PC-9 (cell line): ENCODE results near the gene CLIC5. TPM values are rescaled to one million over a fixed set of nuclear protein-coding genes. Genes with fewer than 3 reads are reported as not detected.

Source experiments
- BruUV-seq: library from RNA; stranded (reverse); fragments of 400-500 nt; replicated peaks from 2 replicates; lab custom pipeline; 2021; lab: Mats Ljungman, UMichigan
- CTCF ChIA-PET: fragments of 300-600 bp; sonication (Branson Sonifier 250); formaldehyde crosslinking; loops from one replicate; lab custom pipeline; 2022; ENCODE audit warnings: antibody characterized with exemption; lab: Charles Lee
- POLR2A ChIA-PET: fragments of 300-600 bp; sonication (Branson Sonifier 250); formaldehyde crosslinking; loops from one replicate; lab custom pipeline; 2022; ENCODE audit warnings: antibody characterized with exemption; ENCODE audit not compliant: unreplicated experiment; lab: Charles Lee
- DNase-seq, 2 experiments: peaks; one replicate each; pipeline versions ENCODE4 v3.0.0 to v3.0.0-alpha.2; 2015 to 2022; ENCODE audit warnings: mixed read lengths in 1 of 2
- H2AFZ ChIP-seq: fragments of 200-600 bp; sonication (generic); 2 replicates; pipeline ENCODE4 v1.8.1; 2017; ENCODE audit warnings: antibody characterized with exemption
- H3F3A ChIP-seq: fragments of 200-600 bp; sonication (generic); 2 replicates; pipeline ENCODE4 v1.8.1; 2017; ENCODE audit warnings: antibody characterized with exemption, mild to moderate bottlenecking, low read depth; ENCODE audit not compliant: insufficient read depth
- H3K27ac ChIP-seq: fragments of 200-600 bp; sonication (generic); 2 replicates; pipeline ENCODE4 v1.6.1; 2016; ENCODE audit warnings: mixed run types
- H3K27me3 ChIP-seq: fragments of 200-600 bp; sonication (generic); 2 replicates; pipeline ENCODE4 v1.6.1; 2016; ENCODE audit warnings: low read depth, mixed run types; ENCODE audit not compliant: insufficient read depth
- H3K36me3 ChIP-seq: fragments of 200-600 bp; sonication (generic); 2 replicates; pipeline ENCODE4 v1.6.1; 2016; ENCODE audit warnings: low read depth, mixed run types
- H3K4me1 ChIP-seq: fragments of 200-600 bp; sonication (generic); replicated peaks from 2 replicates; pipeline ENCODE4 v1.6.1; 2016; ENCODE audit warnings: mixed run types; ENCODE audit not compliant: insufficient read depth
- H3K4me2 ChIP-seq: fragments of 200-600 bp; sonication (generic); 2 replicates; pipeline ENCODE4 v1.6.1; 2017; ENCODE audit warnings: mixed run types
- H3K4me3 ChIP-seq: fragments of 200-600 bp; sonication (generic); 2 replicates; pipeline ENCODE4 v1.6.1; 2016; ENCODE audit warnings: mixed run types
- H3K79me2 ChIP-seq: fragments of 200-600 bp; sonication (generic); 2 replicates; pipeline ENCODE4 v1.6.1; 2017; ENCODE audit warnings: low read depth, mixed run types
- H3K9me2 ChIP-seq: fragments of 200-600 bp; sonication (generic); 2 replicates; pipeline ENCODE4 v1.8.1; 2017; ENCODE audit warnings: mild to moderate bottlenecking; ENCODE audit not compliant: insufficient read depth
- H3K9me3 ChIP-seq: fragments of 200-600 bp; sonication (generic); 2 replicates; pipeline ENCODE4 v1.8.1; 2016; ENCODE audit warnings: low read depth; ENCODE audit not compliant: insufficient read depth
- H4K20me1 ChIP-seq: fragments of 200-600 bp; sonication (generic); 2 replicates; pipeline ENCODE4 v1.8.1; 2017; ENCODE audit not compliant: insufficient read depth
- CTCF ChIP-seq: fragments of 200-600 bp; sonication (generic); conservative IDR thresholded peaks from 2 replicates; pipeline ENCODE4 v1.6.1; 2017; ENCODE audit warnings: mixed run types, antibody characterized with exemption, mild to moderate bottlenecking, moderate library complexity
- EZH2 ChIP-seq: fragments of 200-600 bp; sonication (generic); IDR thresholded peaks from 2 replicates; pipeline ENCODE4 v1.8.0; 2017; ENCODE audit warnings: antibody characterized with exemption, low read depth
- intact Hi-C: fragments of 100-400 bp; cut with micrococcal nuclease; formaldehyde crosslinking; loops from one replicate; pipeline ENCODE4 v1.10.0; 2022; ENCODE audit not compliant: unreplicated experiment
- total RNA-seq: library from RNA; stranded (reverse); gene quantifications from 2 replicates; pipeline ENCODE4 v1.2.3, GENCODE V29; 2021

The CLIC5 gene
- total RNA-seq, 1 experiment from 2014 or later, result 2.0 TPM

DNA sequence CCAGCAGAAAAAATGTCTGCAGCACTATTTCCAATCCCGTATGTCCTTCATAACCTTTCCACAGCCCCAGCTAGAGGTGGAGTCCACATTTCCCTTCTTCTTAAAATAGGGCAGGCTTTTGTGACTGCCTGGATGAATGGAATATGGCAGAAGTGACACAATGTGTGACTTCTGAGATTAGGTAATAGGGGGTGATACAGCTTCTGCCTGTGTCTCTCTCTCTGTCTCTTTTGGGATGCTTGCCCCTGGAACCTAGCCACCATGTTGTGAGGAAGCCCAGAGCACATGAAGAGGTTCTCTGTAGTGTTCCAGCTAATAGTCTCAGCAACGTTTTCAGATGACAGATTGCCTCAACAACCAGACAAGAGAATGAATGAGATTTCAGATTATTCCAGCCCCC lies 51.4 kb downstream of the CLIC5 start:
- Histone ChIP-seq H3K27ac (no peak overlapping the region), H3K4me1 (peaks cover 13% of the 10 kb centered on the region), H3K27me3 (no peaks in the 10 kb centered on the region), H3K4me2 (no peak overlapping the region), H3F3A (no peaks in the 10 kb centered on the region), H3K4me3 (no peak overlapping the region), H4K20me1 (no peaks in the 10 kb centered on the region), H3K79me2 (no peaks in the 10 kb centered on the region), H3K9me3 (no peaks in the 10 kb centered on the region), H3K9me2 (no peaks in the 10 kb centered on the region), H3K36me3 (no peaks in the 10 kb centered on the region), H2AFZ (no peak overlapping the region)
- CTCF ChIA-PET, result no interaction called here
- no TSS peak for BruUV-seq
- intact Hi-C loops, result no loop called here
- no peak for TF ChIP-seq CTCF
- no peak for TF ChIP-seq EZH2
- POLR2A ChIA-PET, result no interaction called here
- no peak for DNase-seq

- no peaks in the 10 kb centered on the region for H3K36me3 ChIP-seq
- no peak overlapping the region for H3K4me2 ChIP-seq
- H3K4me3 ChIP-seq, result no peak overlapping the region
- H3K27me3 ChIP-seq, result no peaks in the 10 kb centered on the region
- BruUV-seq, result no TSS peak
- TF ChIP-seq EZH2 (no peak), CTCF (no peak)
- peaks cover 13% of the 10 kb centered on the region for H3K4me1 ChIP-seq
- no peak overlapping the region for H3K27ac ChIP-seq
- H3K9me2 ChIP-seq, result no peaks in the 10 kb centered on the region
- no peaks in the 10 kb centered on the region for H3K9me3 ChIP-seq
- no peaks in the 10 kb centered on the region for H4K20me1 ChIP-seq
- no peak for DNase-seq
- intact Hi-C loops, result no loop called here
- ChIA-PET POLR2A (no interaction called here), CTCF (interaction anchor here (1.0 kb wide), 1 partner anchor 14 kb away, joined by 3 read pairs; no protein-coding TSS in a partner anchor)
- H2AFZ ChIP-seq, result no peak overlapping the region
- no peaks in the 10 kb centered on the region for H3F3A ChIP-seq
- no peaks in the 10 kb centered on the region for H3K79me2 ChIP-seq
Measured at GRCh38 chr6:45963896-45964295, 51.8 kb downstream of the CLIC5 start.

GRCh38 chr6:45961125-45961524 lies 54.5 kb downstream of the CLIC5 start:
- no peak for TF ChIP-seq EZH2
- H3K4me3 ChIP-seq, result no peak overlapping the region
- no peaks in the 10 kb centered on the region for H3F3A ChIP-seq
- no peaks in the 10 kb centered on the region for H3K9me2 ChIP-seq
- BruUV-seq, result no TSS peak
- H3K9me3 ChIP-seq, result no peaks in the 10 kb centered on the region
- ChIA-PET CTCF (no interaction called here), POLR2A (no interaction called here)
- no peak for DNase-seq
- no peaks in the 10 kb centered on the region for H4K20me1 ChIP-seq
- no peaks in the 10 kb centered on the region for H3K36me3 ChIP-seq
- intact Hi-C loops, result no loop called here
- peaks cover under 1% of the 10 kb centered on the region; the same call in 1 of the 2 replicates for H3K27me3 ChIP-seq
- H3K27ac ChIP-seq, result no peak overlapping the region
- H3K4me2 ChIP-seq, result no peak overlapping the region
- H2AFZ ChIP-seq, result no peak overlapping the region
- no peaks in the 10 kb centered on the region for H3K79me2 ChIP-seq
- peaks cover 9% of the 10 kb centered on the region for H3K4me1 ChIP-seq
